ENCODE results near the gene MED1.
"Not testable (repeated sequence)": the region's sequence is repeated elsewhere in the genome, so short reads cannot be mapped to it uniquely, and the experiment has no call there.

The MED1 gene

DNA sequence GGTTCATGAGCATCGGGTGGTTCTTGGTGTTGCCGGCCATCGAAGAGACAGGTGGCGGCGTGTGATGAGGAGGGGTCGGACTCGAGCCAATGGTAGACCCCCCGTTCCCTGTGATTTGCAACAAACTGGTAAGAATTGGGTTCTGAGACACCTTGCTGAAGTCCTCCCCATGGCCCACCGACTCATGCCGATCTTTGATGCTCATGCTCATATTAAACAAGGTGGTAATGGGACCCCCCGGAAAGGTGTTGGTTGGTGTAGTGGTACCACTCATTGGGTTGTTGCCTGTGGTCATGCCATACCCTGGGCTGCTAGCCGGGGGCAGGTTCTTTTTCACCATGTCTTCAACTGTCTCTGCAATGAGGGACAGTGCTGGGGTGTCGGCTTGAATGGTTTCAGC, 40.8 kb downstream of the MED1 start:
- DNase-seq (ENCODE audit: low read depth) = no peak

DNA sequence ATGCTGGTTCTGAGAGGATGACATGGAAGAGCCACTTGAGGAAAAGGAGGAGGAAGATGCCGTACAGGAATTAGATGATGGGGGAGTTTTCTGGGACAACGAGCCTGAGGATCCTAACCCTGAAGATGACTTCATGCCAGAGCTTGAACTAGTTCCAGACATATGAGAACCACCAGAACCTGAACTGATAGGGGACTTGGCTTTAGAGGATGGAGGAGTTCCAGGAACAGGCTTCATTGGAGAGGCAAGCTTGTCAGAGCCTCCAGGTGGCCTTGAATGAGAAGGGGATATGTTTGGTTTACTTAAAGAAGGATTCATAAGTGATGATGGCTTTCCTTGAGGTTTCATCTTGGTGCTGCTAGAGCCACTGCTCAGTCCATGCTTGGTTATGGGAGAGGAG, 42.7 kb downstream of the MED1 start:
- DNase-seq (ENCODE audit: low read depth) = no peak

DNA sequence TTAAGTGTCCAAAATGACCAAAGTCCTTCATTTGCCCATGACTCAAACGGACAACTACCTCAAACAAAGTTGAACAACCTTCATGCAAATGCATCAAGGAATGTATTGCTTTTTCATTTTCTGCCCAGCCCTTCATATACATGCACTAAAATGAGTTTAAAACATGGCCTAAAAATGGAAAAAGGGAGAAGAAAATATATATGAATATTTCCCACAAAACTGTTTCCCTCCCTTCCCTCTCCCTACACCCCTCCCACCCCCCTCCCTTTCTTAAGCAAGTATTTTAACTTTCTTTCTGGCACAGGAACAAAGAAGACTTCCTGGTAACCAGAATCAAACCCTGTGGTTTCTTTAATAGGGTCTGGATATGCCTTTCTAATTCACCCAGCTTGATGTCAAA, 44.1 kb downstream of the MED1 start:
- no peak for DNase-seq (ENCODE audit: low read depth)

DNA sequence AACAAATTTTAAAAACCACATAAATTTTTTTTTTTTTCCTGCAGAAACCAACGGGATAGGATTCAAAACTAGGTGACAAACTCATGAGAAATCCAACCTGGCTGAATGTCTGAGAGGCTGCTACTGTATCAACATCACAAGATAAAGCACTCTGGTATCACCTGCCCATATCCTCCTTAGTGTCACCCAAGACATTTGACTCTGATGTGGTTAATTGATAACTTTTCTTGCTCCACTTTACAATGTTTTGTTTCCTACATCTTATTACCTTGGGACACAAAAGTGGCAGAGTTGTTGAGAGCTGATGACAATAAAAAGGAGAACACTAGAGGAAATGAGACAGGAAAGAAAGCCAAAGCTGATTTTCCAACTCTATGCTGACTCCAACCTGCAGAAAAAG, 45.6 kb downstream of the MED1 start:
- DNase-seq (ENCODE audit: low read depth) = no peak

DNA sequence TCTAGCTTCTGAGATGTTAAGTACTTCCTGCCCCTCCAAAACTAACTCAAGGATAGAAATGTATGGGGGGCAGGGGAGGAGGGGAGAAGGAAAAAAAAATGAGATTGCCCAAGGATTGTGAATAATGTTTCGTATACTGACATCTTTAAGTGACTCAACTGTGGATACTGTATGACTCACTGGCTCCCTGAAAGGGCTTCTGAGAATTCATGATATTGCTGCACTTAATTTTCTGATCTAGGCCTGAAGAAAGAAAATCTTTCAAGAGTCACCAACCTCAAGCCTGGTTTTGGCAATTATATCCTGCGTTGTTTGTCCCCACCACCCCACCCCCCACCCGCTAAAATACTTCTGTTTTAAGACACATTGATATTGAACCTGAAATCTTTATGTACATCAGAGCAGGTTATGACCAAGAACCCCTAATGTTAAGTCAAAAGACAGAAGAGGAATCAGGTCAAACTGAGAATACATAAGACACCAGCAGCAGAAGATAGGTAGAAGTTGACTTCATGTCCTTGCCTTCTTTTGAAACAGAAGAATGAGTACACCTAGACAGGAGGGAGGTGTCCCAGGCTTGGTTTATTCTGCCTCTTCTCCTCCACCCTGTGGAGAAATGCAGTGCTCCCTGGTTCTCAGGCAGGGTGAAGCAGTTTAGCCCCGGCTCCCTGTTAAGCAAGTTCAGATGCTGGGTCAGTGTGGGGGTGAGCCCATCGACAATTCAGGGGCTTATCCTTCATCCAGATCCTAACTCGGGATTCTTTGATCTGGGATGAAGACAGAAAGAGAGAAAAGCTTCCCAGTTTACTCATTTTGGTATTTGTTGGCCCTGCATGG, 46.3 kb downstream of the MED1 start:
- DNase-seq (ENCODE audit: low read depth) = no peak

DNA sequence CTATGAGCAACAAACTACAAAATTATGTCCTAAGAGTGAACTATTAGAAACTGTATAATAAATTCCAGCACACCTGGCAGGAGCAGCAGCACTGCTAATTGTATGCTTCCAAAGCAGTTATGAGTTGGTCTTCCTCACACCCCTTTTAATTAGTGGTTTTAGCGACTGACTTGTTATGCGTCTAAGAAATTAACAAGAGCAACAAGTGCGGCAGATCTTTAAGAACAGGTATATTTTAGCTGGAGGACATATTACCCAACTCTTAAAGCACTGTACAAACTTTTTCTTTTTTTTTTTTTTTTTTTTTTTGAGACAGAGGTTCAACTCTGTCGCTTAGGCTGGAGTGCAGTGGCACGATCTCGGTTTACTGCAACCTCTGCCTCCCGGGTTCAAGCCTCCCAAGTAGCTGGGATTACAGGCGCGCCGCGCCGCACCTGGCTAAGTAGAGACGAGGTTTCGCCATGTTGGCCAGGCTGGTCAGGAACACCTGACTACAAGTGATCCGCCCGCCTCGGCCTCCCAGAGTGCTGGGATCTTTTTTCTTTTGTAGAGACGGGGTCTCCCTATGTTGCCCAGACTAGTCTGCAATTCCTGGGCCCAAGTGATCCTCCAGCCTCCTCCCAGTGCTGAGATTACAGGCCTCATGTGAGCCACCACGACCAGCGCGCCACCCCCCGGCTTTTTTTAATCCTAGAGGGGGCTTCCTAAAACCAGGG, 48.0 kb downstream of the MED1 start:
- DNase-seq (ENCODE audit: low read depth) = no peak

DNA sequence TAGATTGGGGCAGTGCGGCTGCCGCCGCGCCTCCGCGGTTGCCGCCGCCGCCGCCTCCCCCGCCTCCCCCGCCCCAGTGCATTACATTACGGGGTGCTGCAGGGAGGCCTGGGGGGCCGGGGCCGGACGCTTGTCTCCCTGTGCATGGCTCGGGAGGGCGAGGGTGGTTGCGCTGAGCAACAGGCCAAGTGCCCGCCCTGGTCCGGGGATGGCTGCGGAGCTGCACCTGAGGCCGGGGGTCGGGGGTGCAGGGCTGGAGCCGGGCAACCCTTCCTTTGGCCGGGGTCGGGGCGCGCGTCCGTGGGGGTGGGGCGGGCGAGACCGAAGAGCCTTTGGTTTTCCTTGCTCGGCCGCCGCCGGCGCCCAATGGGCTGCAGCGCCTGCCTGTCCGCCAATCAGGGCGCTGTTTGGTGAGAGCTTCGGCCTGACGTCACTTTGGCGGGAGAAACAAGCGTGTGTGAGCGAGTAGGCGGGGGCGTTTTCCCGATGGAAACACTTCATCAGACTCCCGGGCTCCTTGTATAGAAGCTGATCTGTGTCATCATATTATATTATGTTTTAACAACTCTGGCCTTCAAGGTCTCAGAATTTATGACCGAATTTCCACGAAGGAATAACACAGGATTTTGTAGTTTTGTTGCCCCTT, 48.7 kb downstream of the MED1 start:
- DNase-seq (ENCODE audit: low read depth) = peak; percentile 82

DNA sequence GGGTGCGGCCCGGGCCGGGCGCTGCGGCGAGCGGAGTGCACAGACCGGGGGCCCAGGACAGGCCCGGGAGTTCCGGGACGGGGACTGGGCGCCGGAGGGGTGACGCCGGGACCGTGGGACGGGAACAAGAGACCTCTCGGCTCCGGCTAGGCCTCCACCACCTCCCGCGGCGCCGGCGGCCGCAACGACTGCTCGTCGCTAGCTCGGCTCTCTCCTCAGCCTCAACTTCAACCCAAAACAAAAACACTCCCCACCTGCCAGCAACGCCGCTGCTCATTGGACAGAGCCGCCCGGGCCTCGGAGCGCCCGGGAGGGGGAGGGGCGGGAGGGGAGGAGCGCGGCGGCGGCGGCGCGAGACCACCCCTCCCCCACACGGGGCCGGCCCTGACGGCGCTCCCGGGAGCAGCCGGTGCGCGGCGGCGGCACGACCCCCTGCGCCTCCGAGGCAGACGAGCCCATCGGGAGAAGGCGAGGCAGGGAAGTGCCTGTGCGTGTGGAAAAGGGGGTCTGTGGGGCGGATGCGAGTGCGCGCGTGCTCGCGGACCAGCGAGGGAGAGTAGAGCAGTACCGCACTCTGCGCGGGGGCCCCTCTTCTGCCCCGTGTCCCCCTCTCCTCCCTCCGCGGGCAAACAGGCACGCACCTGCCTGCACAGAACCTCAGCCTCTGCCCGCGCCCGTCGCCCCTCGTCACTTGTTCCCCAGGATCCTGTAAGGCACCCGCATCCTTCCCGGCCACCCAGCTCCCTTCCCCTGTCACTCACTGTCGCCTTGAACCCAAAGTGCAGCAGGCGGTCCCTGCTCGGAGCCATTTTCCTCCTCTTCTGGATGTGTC, 49.4 kb downstream of the MED1 start, which contains the start of gene FBXL20:
Gene FBXL20 (minus strand): TSS at position 215 of the 832 bp plus-strand sequence. CDS start 224 bp downstream, outside the sequence.
- DNase-seq (ENCODE audit: low read depth) = peak; percentile 88

DNA sequence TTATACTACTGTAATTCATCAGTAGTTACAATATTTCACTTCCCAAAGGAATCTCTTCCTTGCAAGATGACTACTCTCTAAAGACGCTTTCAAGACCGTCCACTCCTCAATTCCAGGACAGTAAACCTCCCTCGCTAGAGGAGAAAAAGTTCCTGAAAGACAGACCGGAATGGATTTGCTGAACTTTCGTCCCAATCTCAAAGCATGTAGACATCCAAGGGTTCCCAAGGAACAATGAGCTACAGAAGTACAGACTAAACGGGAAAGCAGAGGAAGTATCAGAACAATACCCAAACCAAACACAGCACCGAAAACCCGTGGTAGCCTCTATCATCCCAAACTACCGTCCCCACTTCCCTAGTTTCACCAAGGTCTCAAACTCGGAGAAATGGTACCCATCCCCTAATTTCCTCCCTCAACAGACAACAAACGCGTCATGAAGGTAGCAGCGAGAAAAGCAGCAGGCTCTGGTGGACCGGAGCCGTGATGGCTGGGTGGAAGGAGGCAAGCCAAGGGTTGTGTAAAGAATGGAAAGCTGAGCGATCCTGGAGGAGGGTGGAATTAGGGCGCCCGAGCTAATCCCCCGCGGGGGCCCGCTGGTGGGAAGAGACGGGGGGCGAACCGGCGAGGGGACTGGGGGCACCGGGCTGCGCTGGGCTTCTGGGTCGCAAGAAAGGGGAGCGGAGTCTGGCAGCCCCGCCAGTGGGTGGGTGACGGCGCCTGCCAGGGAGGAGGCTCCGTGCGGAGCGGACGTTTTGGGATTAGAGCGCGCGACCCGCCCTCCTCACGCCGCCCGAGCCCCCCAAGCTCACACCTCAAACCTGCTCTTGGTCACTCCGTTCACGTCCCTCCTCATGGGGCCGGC, 50.3 kb downstream of the MED1 start:
- DNase-seq (ENCODE audit: low read depth) = no peak

DNA sequence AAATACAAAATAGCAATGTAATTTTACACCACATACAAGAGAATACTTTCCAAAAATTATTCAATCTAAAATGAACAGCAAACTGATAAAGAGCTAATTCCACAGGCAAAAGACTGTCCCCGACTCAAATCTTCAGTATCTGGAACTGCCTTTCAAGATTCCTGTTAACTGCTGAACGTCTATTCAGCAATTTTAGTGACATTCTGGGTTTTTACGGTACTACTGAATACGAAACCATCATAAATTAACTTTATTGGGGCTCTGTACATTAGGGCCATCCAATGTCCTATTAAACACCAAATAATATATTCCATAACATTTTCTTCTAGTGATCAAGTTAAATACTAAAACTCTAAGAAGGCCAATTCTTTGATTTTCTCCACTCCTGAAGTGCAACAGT, 51.3 kb downstream of the MED1 start:
- no peak for DNase-seq (ENCODE audit: low read depth)

DNA sequence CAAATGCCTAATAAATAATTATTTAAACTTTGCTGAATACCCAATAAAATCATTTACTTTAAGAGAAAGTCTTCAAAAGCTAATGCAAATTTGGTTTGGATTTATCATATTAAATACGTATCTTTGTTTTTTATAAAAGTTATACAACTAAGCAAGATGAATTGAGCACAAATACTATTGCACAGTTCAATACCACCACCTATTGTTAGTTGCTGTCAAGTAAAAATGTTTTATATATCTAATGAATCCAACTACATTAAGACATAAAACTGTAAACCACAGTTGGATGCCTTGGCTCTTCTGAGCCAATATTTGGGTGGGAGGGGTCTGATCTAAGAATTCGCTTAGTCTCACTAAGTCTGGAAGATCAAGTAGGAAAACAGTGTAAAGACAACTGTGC, 57.3 kb downstream of the MED1 start:
- no peak for DNase-seq (ENCODE audit: low read depth)

DNA sequence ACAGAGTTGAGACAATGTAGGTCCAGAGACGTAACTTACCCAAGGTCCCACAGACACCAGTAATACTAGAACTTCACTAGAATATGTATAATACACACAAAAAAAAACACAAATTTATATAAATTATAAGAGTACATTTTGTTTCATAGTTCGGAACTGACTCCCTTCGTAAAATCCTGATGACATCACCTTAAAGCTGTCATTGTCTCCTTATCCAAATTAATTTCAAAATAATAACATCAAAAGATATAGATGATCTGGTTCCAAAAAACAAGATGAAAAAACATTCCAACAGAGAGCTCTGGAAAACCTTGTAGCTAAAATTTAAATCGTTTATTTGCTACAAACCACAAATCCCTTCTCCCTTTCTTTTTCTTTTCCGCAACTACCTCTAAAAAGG, 59.6 kb downstream of the MED1 start:
- DNase-seq (ENCODE audit: low read depth) = no peak

DNA sequence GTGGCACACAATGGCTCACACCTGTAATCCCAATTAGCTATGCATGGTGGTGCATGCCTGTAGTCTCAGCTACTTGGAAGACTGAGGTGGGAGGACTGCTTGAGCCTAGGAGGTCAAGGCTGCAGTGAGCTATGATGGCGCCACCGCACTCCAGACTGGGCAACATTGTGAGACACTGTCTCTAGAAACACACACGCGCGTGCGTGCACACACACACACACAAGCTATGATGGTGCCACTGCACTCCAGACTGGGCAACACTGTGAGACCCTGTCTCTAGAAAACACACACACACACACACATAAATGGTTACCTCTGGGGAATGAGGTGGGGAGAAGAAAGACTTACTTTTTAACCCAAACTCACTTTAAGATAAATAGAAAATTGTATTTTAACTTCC, 66.0 kb downstream of the MED1 start:
- no peak for DNase-seq (ENCODE audit: low read depth)

DNA sequence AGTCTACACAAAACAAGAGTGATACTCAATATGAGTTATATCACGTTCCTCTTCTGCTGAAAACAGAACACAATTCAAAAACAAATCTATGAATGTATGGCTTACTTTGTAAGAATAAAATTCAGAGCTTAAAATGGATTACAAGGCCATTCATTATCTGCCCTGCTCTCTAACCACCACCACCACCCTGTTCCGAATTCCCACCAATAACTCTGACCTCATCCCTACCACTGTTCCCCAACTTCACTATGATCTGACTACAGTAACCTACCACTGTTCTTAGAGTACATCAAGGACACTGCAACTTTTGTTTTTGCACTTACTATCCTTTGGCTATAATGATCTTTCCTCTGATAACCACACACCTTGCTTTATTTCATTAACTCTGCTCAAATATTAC, 70.9 kb downstream of the MED1 start:
- DNase-seq (ENCODE audit: low read depth) = no peak

DNA sequence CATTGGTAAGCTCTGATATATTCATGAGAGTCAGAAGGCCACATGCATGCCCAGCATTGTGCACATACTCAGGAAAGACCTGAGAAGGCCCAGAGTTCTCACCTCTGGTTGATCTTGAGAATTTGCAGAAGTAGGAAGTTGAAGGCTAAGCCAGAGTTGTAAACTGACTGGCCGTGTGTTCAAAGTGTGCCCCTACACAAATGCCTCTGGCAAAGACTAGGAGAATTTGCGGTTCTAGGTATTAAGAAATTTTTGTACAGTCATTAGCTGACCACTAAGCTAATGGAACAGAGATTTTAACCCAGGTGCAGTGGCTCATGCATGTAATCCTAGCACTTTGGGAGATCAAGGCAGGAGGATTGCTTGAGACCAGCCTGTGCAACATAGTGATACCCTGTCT, 74.6 kb downstream of the MED1 start:
- DNase-seq (ENCODE audit: low read depth) = no peak

DNA sequence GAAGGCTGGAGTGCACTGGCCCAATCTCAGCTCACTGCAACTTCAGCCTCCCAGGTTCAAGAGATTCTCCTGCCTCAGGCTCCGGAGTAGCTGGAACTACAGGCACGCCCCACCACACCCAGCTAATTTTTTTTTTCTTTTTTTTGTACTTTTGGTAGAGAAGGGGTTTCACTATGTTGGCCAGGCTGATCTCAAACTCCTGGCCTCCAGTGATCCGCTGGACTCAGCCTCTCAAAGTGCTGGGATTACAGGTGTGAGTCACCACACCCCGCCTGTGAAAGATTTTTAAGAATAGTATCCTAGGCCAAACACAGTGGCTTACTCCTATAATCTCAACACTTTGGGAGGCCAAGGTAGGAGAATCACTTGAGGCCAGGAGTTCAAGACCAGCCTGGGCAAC, 83.3 kb downstream of the MED1 start:
- not testable (repeated sequence) for DNase-seq (ENCODE audit: low read depth)

DNA sequence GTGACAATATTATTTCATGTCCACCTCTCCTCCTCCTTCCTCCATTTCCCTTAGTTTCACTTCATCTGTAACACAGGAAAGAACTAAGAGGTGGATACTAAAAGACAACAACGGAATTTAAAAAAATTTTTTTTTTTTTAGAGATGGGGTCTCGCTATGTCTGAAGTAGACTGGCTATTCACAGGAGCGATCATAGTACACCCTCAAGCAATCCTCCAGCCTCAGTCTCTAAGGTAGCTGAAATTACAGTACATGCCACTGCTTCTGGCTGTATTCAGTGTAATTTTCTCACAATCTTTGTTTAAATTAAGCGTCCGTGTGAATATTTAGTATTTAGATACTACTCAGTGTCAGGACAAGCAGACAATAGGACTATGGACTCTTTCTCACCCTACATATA, 85.2 kb downstream of the MED1 start:
- no peak for DNase-seq (ENCODE audit: low read depth)

DNA sequence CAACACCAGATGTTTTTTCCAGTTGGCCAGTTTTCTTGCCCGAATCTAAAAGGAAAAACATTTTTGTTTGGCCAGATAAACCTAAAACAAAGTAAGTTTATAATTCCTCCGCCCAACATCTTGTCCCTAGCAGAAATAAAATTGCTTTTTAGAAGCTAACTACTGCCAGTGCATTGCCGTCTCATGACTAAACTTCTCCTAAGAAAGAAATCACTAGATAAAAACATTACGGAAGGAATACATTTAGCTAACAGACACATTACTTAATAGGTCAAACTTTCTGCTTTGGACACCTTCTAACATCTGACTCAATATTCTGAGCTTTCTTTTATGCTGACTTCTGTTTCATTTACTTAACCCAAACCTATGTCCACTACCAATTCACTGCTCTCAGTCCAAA, 85.8 kb downstream of the MED1 start:
- DNase-seq (ENCODE audit: low read depth) = no peak

DNA sequence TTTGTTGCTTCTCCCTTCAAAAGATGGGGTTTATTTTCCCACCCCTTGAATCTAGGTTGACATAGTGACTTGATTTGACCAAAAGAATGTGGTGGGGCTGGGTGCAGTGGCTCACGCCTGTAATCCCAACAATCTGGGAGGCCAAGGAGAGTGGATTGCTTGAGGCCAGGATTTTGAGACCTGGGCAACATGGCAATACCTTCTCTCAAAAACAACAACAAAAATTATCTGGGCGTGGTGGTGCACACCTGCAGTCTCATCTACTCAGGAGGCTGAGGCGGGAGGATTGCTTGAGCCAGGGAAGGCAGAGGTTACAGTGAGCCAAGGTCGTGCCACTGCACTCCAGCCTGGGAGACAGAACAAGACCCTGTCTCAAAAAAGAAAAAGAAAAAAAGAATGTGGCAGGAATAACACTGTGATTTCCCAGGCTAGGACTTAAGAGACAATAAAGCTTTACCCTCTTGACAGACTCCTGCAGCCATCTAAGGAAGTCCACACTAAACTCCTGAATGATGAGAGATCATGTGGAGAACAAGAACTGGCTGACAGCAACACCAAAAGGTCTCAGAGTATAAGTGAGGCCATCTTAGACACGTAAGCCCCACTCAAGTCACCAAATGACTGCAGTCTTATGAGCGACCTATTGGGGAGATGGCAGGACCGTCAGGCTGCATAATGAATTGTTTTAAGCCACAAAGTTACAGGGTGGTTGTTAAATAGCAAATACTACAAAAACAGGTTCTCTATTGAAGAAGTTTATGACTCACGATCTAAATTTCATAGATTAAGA, 86.6 kb downstream of the MED1 start:
- DNase-seq (ENCODE audit: low read depth) = no peak

DNA sequence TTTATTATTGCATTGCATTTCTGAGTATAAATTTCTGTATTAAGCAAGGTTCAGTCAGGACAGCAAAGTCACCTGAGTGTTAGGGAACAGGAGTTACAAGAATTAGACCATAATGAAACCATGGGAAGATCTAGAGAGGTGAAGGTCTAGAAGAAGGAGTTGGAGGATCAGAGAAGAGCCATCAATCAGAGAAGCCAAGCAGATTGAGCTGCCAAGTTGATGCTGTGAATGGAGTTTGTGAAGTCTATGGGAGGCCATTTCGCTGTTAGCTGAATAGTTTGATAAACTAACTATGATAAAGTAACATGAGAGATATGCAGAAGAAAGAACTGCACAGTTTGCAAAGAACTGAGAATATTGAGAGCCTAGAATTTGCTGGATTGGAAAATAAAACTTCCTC, 90.0 kb downstream of the MED1 start:
- DNase-seq (ENCODE audit: low read depth) = no peak
